ENCODE results near the gene SNRPB.
"Not testable (repeated sequence)": the region's sequence is repeated elsewhere in the genome, so short reads cannot be mapped to it uniquely, and the experiment has no call there.

SNRPB gene

GRCh38 chr20:2470423-2471193 is at the start of gene SNRPB:
TSS of gene SNRPB (minus strand) at chr20:2470789. CDS start at chr20:2470690, 99 bp downstream.
- peak; percentile 55 to 99 (median 96) for DNase-seq

GRCh38 chr20:2519115-2519809 is 48.7 kb upstream of the SNRPB start:
- no peak for DNase-seq

- no peak for DNase-seq
These were observed 48.0 kb upstream of the SNRPB start for GRCh38 chr20:2518558-2518957.

- DNase-seq, result no peak
These were observed 47.5 kb upstream of the SNRPB start for GRCh38 chr20:2518096-2518495.

- DNase-seq, result no peak
These were observed 45.8 kb upstream of the SNRPB start for GRCh38 chr20:2516399-2516798.

GRCh38 chr20:2515203-2515602 is 44.6 kb upstream of the SNRPB start:
- no peak for DNase-seq

GRCh38 chr20:2509794-2510193 is 39.2 kb upstream of the SNRPB start:
- no peak for DNase-seq

GRCh38 chr20:2509468-2509781 is 38.8 kb upstream of the SNRPB start:
- DNase-seq, result peak in 1 of 51 donors; percentile 23

- peak; percentile 48 to 97 (median 82) for DNase-seq
These were observed 38.3 kb upstream of the SNRPB start, which contains the start of gene ZNF343 for GRCh38 chr20:2508631-2509467. TSS of gene ZNF343 (minus strand) at chr20:2508915. CDS start at chr20:2493895, 15,020 bp downstream.

GRCh38 chr20:2507875-2508630 is 37.5 kb upstream of the SNRPB start:
- DNase-seq, result peak in 4 of 51 donors; percentile 32 to 64 (median 43)

- no peak for DNase-seq
These were observed 36.9 kb upstream of the SNRPB start for GRCh38 chr20:2507464-2507863.

- DNase-seq, result not testable (repeated sequence)
These were observed 35.8 kb upstream of the SNRPB start for GRCh38 chr20:2506426-2506825.

GRCh38 chr20:2504803-2505202 is 34.2 kb upstream of the SNRPB start:
- DNase-seq, result not testable (repeated sequence)

- not testable (repeated sequence) for DNase-seq
These were observed 32.3 kb upstream of the SNRPB start for GRCh38 chr20:2502808-2503384.

GRCh38 chr20:2485661-2486060 is 15.1 kb upstream of the SNRPB start:
- DNase-seq, result no peak

- DNase-seq, result no peak
These were observed 14.5 kb upstream of the SNRPB start for GRCh38 chr20:2485080-2485479.

- peak in 1 of 51 donors; percentile 38 for DNase-seq
These were observed 12.9 kb upstream of the SNRPB start for GRCh38 chr20:2483504-2483903.

GRCh38 chr20:2480381-2480780 is 9.8 kb upstream of the SNRPB start:
- no peak for DNase-seq

GRCh38 chr20:2476742-2477615 is 6.4 kb upstream of the SNRPB start:
- DNase-seq, result no peak

Measured in hypothalamus (tissue), 51 donors.